GM18519 (cell line): Measurements from ENCODE around the gene PRR20G.

ENCODE experiments used
- ATAC-seq: cut with Tn5 transposase; IDR thresholded peaks from one replicate; pipeline ENCODE4 v1.9.1; 2021; ENCODE audit warnings: mild to moderate bottlenecking, moderate library complexity; ENCODE audit not compliant: unreplicated experiment, low FRiP score

PRR20G gene

DNA sequence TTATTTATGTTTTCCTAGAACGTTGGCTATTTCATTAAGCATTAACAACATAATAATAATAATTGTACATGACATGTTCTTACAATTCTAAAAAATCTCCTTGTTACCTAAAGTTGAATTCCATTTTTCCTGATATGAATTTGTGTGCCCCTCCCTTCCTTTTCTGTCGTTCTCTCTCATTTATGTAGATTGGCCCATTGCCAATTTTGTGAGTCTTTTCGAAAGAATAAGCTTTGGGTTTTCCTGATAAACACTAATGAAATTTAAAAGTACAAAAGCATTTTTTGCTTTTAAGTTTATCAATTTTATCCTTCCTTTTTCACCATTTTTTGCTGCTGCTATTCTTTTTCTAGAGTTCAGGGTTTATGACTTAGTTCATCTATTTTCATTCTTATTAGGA, 50.0 kb downstream of the PRR20G start:
- no peak for ATAC-seq

DNA sequence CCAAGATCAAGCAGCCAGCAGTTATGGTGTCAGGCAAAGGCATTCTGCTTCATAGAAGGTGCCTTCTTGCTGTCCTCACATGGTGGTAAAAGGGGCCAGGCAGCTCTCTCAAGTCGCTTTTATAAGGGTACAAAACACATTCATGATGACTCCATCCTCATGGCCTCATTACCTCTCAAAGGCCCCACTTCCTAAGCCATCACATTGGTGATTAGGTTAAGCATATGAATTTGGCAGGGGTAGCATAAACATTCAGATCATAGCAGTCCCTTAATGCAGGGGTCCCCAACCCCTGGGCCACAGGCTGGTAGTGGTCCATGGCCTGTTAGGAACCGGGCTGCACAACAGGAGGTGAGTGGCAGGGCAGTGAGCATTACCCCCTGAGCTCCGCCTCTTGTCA, 52.1 kb downstream of the PRR20G start:
- ATAC-seq, result no peak

DNA sequence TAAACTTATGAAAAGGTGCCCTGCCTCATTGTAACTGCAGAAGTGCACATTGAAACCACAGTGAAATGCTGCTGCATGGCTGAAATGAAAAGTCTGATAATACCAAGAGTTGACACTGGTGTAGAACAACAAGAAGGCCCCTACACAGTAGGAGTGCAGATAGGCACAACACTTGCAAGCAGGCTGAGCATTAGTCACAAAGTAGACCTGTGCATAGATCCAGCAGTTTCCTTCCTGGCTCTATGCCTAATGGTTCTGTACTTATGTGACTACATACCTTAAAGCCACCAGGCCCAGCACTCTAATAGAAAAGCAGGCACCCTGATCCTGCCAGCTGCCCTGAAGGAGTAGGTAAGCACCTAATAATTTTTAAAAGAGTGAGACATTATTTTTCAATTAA, 53.1 kb downstream of the PRR20G start:
- ATAC-seq, result no peak
